ENCODE data around the gene CPXM1. TPM values are rescaled to one million over a fixed set of nuclear protein-coding genes. Genes with fewer than 3 reads are reported as not detected.

Gene CPXM1
- total and polyA plus RNA-seq, 10 of the 15 experiments (the other 5 are each of a cell fraction or from before 2014, with no cell fraction given), result 0.22 to 3.9 (median 0.63) TPM; not detected in 2

DNA sequence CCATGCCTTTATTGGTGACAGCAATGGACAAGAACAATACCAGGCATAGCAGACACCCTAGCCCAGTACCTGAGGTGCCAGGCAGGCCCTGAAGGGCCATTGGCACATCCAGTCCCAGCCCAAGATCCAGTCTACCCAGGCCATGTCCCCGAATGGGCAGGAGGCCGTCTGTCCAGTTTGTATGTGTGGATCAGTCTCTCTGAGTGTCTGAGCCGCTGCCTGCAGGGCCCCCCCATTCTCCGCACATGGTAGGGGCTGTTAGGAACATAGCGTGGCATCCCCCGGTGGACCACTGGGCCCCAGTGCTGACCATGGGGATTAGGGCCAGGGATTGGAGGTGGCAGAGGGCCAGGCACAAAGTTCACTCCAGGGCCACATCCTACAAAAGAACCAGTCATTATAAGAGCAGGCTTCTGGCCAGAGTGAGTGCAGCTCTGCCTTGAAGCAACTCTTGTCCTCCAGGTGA is 34.9 kb upstream of the CPXM1 start (continued):
- TF ChIP-seq, protein P1, sequence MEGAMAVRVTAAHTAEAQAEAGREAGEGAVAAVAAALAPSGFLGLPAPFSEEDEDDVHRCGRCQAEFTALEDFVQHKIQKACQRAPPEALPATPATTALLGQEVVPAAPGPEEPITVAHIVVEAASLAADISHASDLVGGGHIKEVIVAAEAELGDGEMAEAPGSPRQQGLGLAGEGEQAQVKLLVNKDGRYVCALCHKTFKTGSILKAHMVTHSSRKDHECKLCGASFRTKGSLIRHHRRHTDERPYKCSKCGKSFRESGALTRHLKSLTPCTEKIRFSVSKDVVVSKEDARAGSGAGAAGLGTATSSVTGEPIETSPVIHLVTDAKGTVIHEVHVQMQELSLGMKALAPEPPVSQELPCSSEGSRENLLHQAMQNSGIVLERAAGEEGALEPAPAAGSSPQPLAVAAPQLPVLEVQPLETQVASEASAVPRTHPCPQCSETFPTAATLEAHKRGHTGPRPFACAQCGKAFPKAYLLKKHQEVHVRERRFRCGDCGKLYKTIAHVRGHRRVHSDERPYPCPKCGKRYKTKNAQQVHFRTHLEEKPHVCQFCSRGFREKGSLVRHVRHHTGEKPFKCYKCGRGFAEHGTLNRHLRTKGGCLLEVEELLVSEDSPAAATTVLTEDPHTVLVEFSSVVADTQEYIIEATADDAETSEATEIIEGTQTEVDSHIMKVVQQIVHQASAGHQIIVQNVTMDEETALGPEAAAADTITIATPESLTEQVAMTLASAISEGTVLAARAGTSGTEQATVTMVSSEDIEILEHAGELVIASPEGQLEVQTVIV (IDR thresholded peaks at IDR 0.05; ENCODE audit: borderline replicate concordance, partially characterized antibody), result no peak
- TF ChIP-seq PAX5 (IDR thresholded peaks at IDR 0.05; ENCODE audit: borderline replicate concordance, low read depth, low read length), result no peak
- no peak for TF ChIP-seq STAT1 (conservative IDR thresholded peaks at IDR 0.05)

DNA sequence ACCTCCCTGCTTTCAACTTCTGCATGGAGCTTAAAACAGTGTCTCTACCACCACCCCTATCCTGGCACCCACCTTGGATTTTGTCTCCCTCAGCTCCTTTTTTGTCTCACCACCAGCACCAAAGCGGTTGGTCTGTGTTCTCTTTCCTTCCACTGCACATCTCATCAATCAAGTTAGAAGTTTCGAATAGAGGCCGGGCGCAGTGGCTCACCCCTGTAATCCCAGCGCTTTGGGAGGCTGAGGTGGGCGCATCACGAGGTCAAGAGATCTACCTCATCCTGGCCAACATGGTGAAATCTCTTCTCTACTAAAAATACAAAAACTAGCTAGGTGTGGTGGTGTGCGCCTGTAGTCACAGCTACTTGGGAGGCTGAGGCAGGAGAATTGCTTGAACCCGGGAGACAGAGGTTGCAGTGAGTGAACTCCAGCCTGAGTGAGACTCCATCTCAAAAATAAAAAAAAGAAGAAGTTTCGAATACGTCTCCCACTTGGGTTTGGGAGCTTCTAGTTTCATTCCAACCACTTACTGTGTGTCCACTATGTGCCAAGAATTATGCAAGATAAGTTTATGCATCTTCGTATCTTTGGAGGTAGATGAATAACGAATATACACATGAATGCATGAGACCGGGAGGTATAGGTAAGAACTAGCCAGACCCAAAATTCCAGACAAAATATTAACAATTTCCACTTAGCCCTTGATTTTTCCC is 34.1 kb upstream of the CPXM1 start:
- Histone ChIP-seq H3K4me1 (ENCODE audit: control insufficient read depth, insufficient read depth, low read length) (peaks cover 10% of the 10 kb centered on the region), H3K27me3 (replicated peaks in 1 of 2; ENCODE audit: control insufficient read depth in 2 of 2, insufficient read depth in 2 of 2, low read length in 1 of 2) (no peaks in the 10 kb centered on the region), H3K36me3 (ENCODE audit: control insufficient read depth in 2 of 2, insufficient read depth in 2 of 2, low read length in 1 of 2) (no peaks in the 10 kb centered on the region), H3K9me3 (replicated peaks; ENCODE audit: control insufficient read depth, insufficient read depth, low read length) (no peaks in the 10 kb centered on the region), H3K4me2 (ENCODE audit: control insufficient read depth, insufficient read depth) (no peak overlapping the region), H2AFZ (ENCODE audit: control insufficient read depth, low read depth, low read length) (no peak overlapping the region), H4K20me1 (ENCODE audit: control insufficient read depth, insufficient read depth) (no peaks in the 10 kb centered on the region), H3K4me3 (no peak overlapping the region), H3K27ac (ENCODE audit: control insufficient read depth, insufficient read depth) (no peak overlapping the region), H3K9ac (ENCODE audit: control insufficient read depth, insufficient read depth, low read length) (no peak overlapping the region), H3K79me2 (ENCODE audit: control insufficient read depth, insufficient read depth, low read length) (no peaks in the 10 kb centered on the region; the same call in 1 of the 2 replicates)
- intact Hi-C loops (cut with micrococcal nuclease; ENCODE audit: unreplicated experiment) (no loop called here), in situ Hi-C loops (cut with MboI) (no loop called here)
- no TSS peak for BruUV-seq (replicated peaks)
- ChIA-PET SMC1A (ENCODE audit: uncharacterized antibody, unreplicated experiment) (interaction anchor here (1.0 kb wide), 1 partner anchor 166 kb away, joined by 3 read pairs; no protein-coding TSS in a partner anchor), RAD21 (ENCODE audit: unreplicated experiment) (no interaction called here), CTCF (interaction anchor here (0.6 to 1.3 kb wide), 3 partner anchors 9 to 166 kb away, joined by 4 to 6 read pairs (median 4); no protein-coding TSS in a partner anchor), POLR2A (interaction anchor here (0.6 kb wide), 1 partner anchor 184 kb away, joined by 7 read pairs; no protein-coding TSS in a partner anchor)
- no peak for ATAC-seq
- TF ChIP-seq MTA3 (IDR thresholded peaks at IDR 0.05; ENCODE audit: borderline replicate concordance, low read length), result no peak
- no peak for TF ChIP-seq ZSCAN29 (IDR thresholded peaks at IDR 0.05)
- no peak for TF ChIP-seq TCF12 (IDR thresholded peaks at IDR 0.05; ENCODE audit: low read depth, low read length)
- no peak for TF ChIP-seq JUNB (IDR thresholded peaks at IDR 0.05)
- TF ChIP-seq ZNF217 (IDR thresholded peaks at IDR 0.05), result no peak
- no peak for TF ChIP-seq CBX3 (IDR thresholded peaks at IDR 0.05; ENCODE audit: borderline replicate concordance, low read depth)
- no peak for TF ChIP-seq TCF3 (IDR thresholded peaks at IDR 0.05; ENCODE audit: borderline replicate concordance, insufficient read depth, low read depth, low read length)
- TF ChIP-seq, protein P2, sequence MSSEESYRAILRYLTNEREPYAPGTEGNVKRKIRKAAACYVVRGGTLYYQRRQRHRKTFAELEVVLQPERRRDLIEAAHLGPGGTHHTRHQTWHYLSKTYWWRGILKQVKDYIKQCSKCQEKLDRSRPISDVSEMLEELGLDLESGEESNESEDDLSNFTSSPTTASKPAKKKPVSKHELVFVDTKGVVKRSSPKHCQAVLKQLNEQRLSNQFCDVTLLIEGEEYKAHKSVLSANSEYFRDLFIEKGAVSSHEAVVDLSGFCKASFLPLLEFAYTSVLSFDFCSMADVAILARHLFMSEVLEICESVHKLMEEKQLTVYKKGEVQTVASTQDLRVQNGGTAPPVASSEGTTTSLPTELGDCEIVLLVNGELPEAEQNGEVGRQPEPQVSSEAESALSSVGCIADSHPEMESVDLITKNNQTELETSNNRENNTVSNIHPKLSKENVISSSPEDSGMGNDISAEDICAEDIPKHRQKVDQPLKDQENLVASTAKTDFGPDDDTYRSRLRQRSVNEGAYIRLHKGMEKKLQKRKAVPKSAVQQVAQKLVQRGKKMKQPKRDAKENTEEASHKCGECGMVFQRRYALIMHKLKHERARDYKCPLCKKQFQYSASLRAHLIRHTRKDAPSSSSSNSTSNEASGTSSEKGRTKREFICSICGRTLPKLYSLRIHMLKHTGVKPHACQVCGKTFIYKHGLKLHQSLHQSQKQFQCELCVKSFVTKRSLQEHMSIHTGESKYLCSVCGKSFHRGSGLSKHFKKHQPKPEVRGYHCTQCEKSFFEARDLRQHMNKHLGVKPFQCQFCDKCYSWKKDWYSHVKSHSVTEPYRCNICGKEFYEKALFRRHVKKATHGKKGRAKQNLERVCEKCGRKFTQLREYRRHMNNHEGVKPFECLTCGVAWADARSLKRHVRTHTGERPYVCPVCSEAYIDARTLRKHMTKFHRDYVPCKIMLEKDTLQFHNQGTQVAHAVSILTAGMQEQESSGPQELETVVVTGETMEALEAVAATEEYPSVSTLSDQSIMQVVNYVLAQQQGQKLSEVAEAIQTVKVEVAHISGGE (CRISPR knock-in tag; IDR thresholded peaks at IDR 0.05), result no peak
- TF ChIP-seq ASH2L (IDR thresholded peaks at IDR 0.05; ENCODE audit: borderline replicate concordance, low read depth), result no peak
- TF ChIP-seq IKZF1 (conservative IDR thresholded peaks at IDR 0.05), result no peak
- WGBS (ENCODE audit: insufficient coverage, insufficient replicate concordance, low lambda C conversion rate, missing lambda C conversion rate), result 86% methylated on average over 14 of the region's 14 CpGs
- FAIRE-seq, result no peak
- DNase-seq (ENCODE audit: low read depth, low spot score), result no peak
